HEK293 (cell line): ENCODE results near the gene DMAC2.

ENCODE experiments used
- BCL6B ChIP-seq: fragments of 450-650 bp; formaldehyde crosslinking; IDR thresholded peaks from 2 replicates; pipeline ENCODE4 v1.5.1; 2017; ENCODE audit warnings: missing biosample characterization, missing genetic modification characterization
- HIC1 ChIP-seq: fragments of 450-650 bp; formaldehyde crosslinking; IDR thresholded peaks from 2 replicates; pipeline ENCODE4 v1.5.1; 2016; ENCODE audit warnings: missing biosample characterization, missing genetic modification characterization
- KLF10 ChIP-seq: fragments of 450-650 bp; IDR thresholded peaks from 2 replicates; pipeline ENCODE4 v1.5.1; 2018; ENCODE audit warnings: missing biosample characterization, mild to moderate bottlenecking, missing genetic modification characterization
- KLF8 ChIP-seq: fragments of 450-650 bp; formaldehyde crosslinking; IDR thresholded peaks from 2 replicates; pipeline ENCODE4 v1.5.1; 2016; ENCODE audit warnings: missing biosample characterization, missing genetic modification characterization
- PRDM2 ChIP-seq: fragments of 450-650 bp; formaldehyde crosslinking; IDR thresholded peaks from 2 replicates; pipeline ENCODE4 v1.5.1; 2016; ENCODE audit warnings: missing biosample characterization, missing genetic modification characterization, borderline replicate concordance
- SALL2 ChIP-seq: fragments of 450-650 bp; formaldehyde crosslinking; IDR thresholded peaks from 2 replicates; pipeline ENCODE4 v1.5.0; 2017; ENCODE audit warnings: missing biosample characterization, mild to moderate bottlenecking, missing genetic modification characterization, borderline replicate concordance
- YY1 ChIP-seq: fragments of 450-650 bp; formaldehyde crosslinking; IDR thresholded peaks from 2 replicates; pipeline ENCODE4 v1.5.1; 2018; ENCODE audit warnings: missing biosample characterization, missing genetic modification characterization
- ZBTB1 ChIP-seq: fragments of 450-650 bp; formaldehyde crosslinking; IDR thresholded peaks from 2 replicates; pipeline ENCODE4 v1.5.1; 2016; ENCODE audit warnings: missing biosample characterization, missing genetic modification characterization
- ZBTB17 ChIP-seq: fragments of 450-650 bp; formaldehyde crosslinking; IDR thresholded peaks from 2 replicates; pipeline ENCODE4 v1.5.1; 2016; ENCODE audit warnings: missing biosample characterization, missing genetic modification characterization
- ZBTB21 ChIP-seq: fragments of 450-650 bp; formaldehyde crosslinking; IDR thresholded peaks from 2 replicates; pipeline ENCODE4 v1.5.1; 2017; ENCODE audit warnings: missing biosample characterization, missing genetic modification characterization
- ZBTB49 ChIP-seq: fragments of 450-650 bp; formaldehyde crosslinking; IDR thresholded peaks from 2 replicates; pipeline ENCODE4 v1.5.1; 2016; ENCODE audit warnings: missing biosample characterization, missing genetic modification characterization, low read depth
- ZFP3 ChIP-seq: fragments of 450-650 bp; formaldehyde crosslinking; IDR thresholded peaks from 2 replicates; pipeline ENCODE4 v1.5.1; 2016; ENCODE audit warnings: low read depth, missing biosample characterization, missing genetic modification characterization
- ZNF174 ChIP-seq: fragments of 450-650 bp; formaldehyde crosslinking; IDR thresholded peaks from 2 replicates; pipeline ENCODE4 v1.5.0; 2017; ENCODE audit warnings: missing biosample characterization, mild to moderate bottlenecking, missing genetic modification characterization
- ZNF19 ChIP-seq: fragments of 450-650 bp; formaldehyde crosslinking; IDR thresholded peaks from 2 replicates; pipeline ENCODE4; 2016; ENCODE audit warnings: missing biosample characterization, missing genetic modification characterization, low read depth
- ZNF239 ChIP-seq: fragments of 450-650 bp; formaldehyde crosslinking; IDR thresholded peaks from 2 replicates; pipeline ENCODE4 v1.5.1; 2016; ENCODE audit warnings: missing biosample characterization, missing genetic modification characterization
- ZNF26 ChIP-seq: fragments of 450-650 bp; formaldehyde crosslinking; IDR thresholded peaks from 2 replicates; pipeline ENCODE4 v1.5.1; 2016; ENCODE audit warnings: missing biosample characterization, missing genetic modification characterization
- ZNF280D ChIP-seq: fragments of 450-650 bp; formaldehyde crosslinking; IDR thresholded peaks from 2 replicates; pipeline ENCODE4 v1.5.1; 2016; ENCODE audit warnings: missing biosample characterization, missing genetic modification characterization
- ZNF513 ChIP-seq: fragments of 450-650 bp; IDR thresholded peaks from 2 replicates; pipeline ENCODE4 v1.5.1; 2018; ENCODE audit warnings: missing biosample characterization, missing genetic modification characterization
- ZNF791 ChIP-seq: fragments of 450-650 bp; formaldehyde crosslinking; IDR thresholded peaks from 2 replicates; pipeline ENCODE4 v1.5.1; 2016; ENCODE audit warnings: missing biosample characterization, missing genetic modification characterization

The DMAC2 gene

GRCh38 chr19:41439441-41440222 lies at the start of gene DMAC2 (continued):
- TF ChIP-seq SALL2 (tag by site-specific recombination) (no peak), HIC1 (tag by site-specific recombination) (no peak), KLF8 (tag by site-specific recombination) (peak; percentile 89), ZBTB21 (tag by site-specific recombination) (peak; percentile 49; the same call in 1 of the 2 replicates), PRDM2 (tag by site-specific recombination) (no peak), KLF10 (tag by site-specific recombination) (peak; percentile 83), YY1 (tag by site-specific recombination) (peak; percentile 91; the same call in 1 of the 2 replicates), ZNF239 (no peak), ZNF19 (tag by site-specific recombination) (no peak), ZNF280D (tag by site-specific recombination) (no peak; the same call in 1 of the 2 replicates), ZBTB49 (tag by site-specific recombination) (no peak), BCL6B (tag by site-specific recombination) (no peak), ZNF174 (no peak), ZNF791 (tag by site-specific recombination) (no peak), ZBTB17 (tag by site-specific recombination) (peak; percentile 97), ZNF513 (tag by site-specific recombination) (no peak), ZFP3 (tag by site-specific recombination) (no peak), ZNF26 (tag by site-specific recombination) (no peak), ZBTB1 (tag by site-specific recombination) (no peak)
